WTC11 (cell line): ENCODE data around the gene TUBD1. TPM values are rescaled to one million over a fixed set of nuclear protein-coding genes. Genes with fewer than 3 reads are reported as not detected.

Experiments used
- ATAC-seq: fragments of 200-7000 bp; cut with Tn5 transposase; 2 replicates; pipeline ENCODE4 v1.10.0; 2021; ENCODE audit warnings: mild to moderate bottlenecking, moderate library complexity
- CTCF ChIA-PET: fragments of 300-600 bp; sonication (Branson Sonifier 250); formaldehyde crosslinking; loops from one replicate; lab custom pipeline; 2021; ENCODE audit warnings: antibody characterized with exemption; lab: Charles Lee
- POLR2A ChIA-PET: fragments of 350-600 bp; sonication (Branson Sonifier 250); formaldehyde crosslinking; loops from one replicate; lab custom pipeline; 2021; ENCODE audit warnings: antibody characterized with exemption; lab: Charles Lee
- DNase-seq: peaks from one replicate; pipeline ENCODE4 v3.0.0; 2021; ENCODE audit warnings: low spot score
- H3K27ac Mint-ChIP-seq: 2 replicates; pipeline ENCODE4 v1.8.0; 2021; ENCODE audit warnings: mixed read lengths
- H3K27me3 Mint-ChIP-seq: 2 replicates; pipeline ENCODE4 v1.8.0; 2021; ENCODE audit warnings: low read depth, mild to moderate bottlenecking, moderate library complexity, mixed read lengths
- H3K36me3 Mint-ChIP-seq: 2 replicates; pipeline ENCODE4 v1.8.0; 2021; ENCODE audit warnings: mixed read lengths
- H3K4me1 Mint-ChIP-seq: 2 replicates; pipeline ENCODE4 v1.8.0; 2022; ENCODE audit warnings: mixed read lengths
- H3K4me3 Mint-ChIP-seq: 2 replicates; pipeline ENCODE4 v1.8.0; 2021; ENCODE audit warnings: mild to moderate bottlenecking, moderate library complexity, mixed read lengths
- H3K9me3 Mint-ChIP-seq: 2 replicates; pipeline ENCODE4 v1.8.0; 2021; ENCODE audit warnings: mixed read lengths
- AFF4 ChIP-seq: sonication (generic); formaldehyde crosslinking; IDR thresholded peaks from 2 replicates; pipeline ENCODE4 v1.8.1; 2023; ENCODE audit warnings: mild to moderate bottlenecking, missing genetic modification reagents, borderline replicate concordance
- CBFB ChIP-seq: sonication (generic); formaldehyde crosslinking; IDR thresholded peaks from 2 replicates; pipeline ENCODE4 v1.8.1; 2022; ENCODE audit warnings: mild to moderate bottlenecking, low read depth, missing genetic modification reagents
- ESRRA ChIP-seq: sonication (generic); formaldehyde crosslinking; IDR thresholded peaks from 2 replicates; pipeline ENCODE4 v1.8.1; 2022; ENCODE audit warnings: mild to moderate bottlenecking, missing genetic modification reagents, borderline replicate concordance
- FOXK1 ChIP-seq: sonication (generic); formaldehyde crosslinking; IDR thresholded peaks from 2 replicates; pipeline ENCODE4 v1.8.0; 2022; ENCODE audit warnings: mild to moderate bottlenecking, moderate library complexity, missing genetic modification reagents
- FOXP1 ChIP-seq: sonication (generic); formaldehyde crosslinking; IDR thresholded peaks from 2 replicates; pipeline ENCODE4 v1.8.0; 2022; ENCODE audit warnings: missing genetic modification reagents, mild to moderate bottlenecking, moderate library complexity, borderline replicate concordance
- IRF1 ChIP-seq: sonication (generic); formaldehyde crosslinking; IDR thresholded peaks from 2 replicates; pipeline ENCODE4 v1.8.0; 2023; ENCODE audit warnings: missing genetic modification reagents
- JUN ChIP-seq: sonication (generic); formaldehyde crosslinking; IDR thresholded peaks from 2 replicates; pipeline ENCODE4 v1.8.0; 2023; ENCODE audit warnings: mild to moderate bottlenecking, missing genetic modification reagents
- MYBL2 ChIP-seq: sonication (generic); formaldehyde crosslinking; IDR thresholded peaks from 2 replicates; pipeline ENCODE4 v1.8.1; 2023; ENCODE audit warnings: mild to moderate bottlenecking, moderate library complexity, missing genetic modification reagents
- NR2C2 ChIP-seq: sonication (generic); formaldehyde crosslinking; IDR thresholded peaks from 2 replicates; pipeline ENCODE4 v1.8.0; 2022; ENCODE audit warnings: mild to moderate bottlenecking, missing genetic modification reagents
- TEAD1 ChIP-seq: sonication (generic); formaldehyde crosslinking; IDR thresholded peaks from 2 replicates; pipeline ENCODE4 v1.8.0; 2022; ENCODE audit warnings: mild to moderate bottlenecking, missing genetic modification reagents
- ZNF121 ChIP-seq: sonication (generic); formaldehyde crosslinking; IDR thresholded peaks from 2 replicates; pipeline ENCODE4 v1.8.0; 2023; ENCODE audit warnings: missing genetic modification reagents
- ZNF263 ChIP-seq: sonication (generic); formaldehyde crosslinking; IDR thresholded peaks from 2 replicates; pipeline ENCODE4 v1.8.1; 2022; ENCODE audit warnings: low read depth, mild to moderate bottlenecking, moderate library complexity, missing genetic modification reagents
- ZNF416 ChIP-seq: fragments of 250-450 bp; sonication (Bioruptor Pico); IDR thresholded peaks from 2 replicates; pipeline ENCODE4 v1.9.0; 2021; ENCODE audit warnings: mild to moderate bottlenecking, inconsistent platforms
- ZSCAN18 ChIP-seq: fragments of 250-450 bp; sonication (Bioruptor Pico); IDR thresholded peaks from 2 replicates; pipeline ENCODE4 v2.1.2; 2022; ENCODE audit warnings: mild to moderate bottlenecking, moderate library complexity
- total RNA-seq: library from RNA; stranded (reverse); gene quantifications from 3 replicates; pipeline ENCODE4 v1.2.3, GENCODE V29; 2021
- TF ChIP-seq, protein P1 (sequence below): sonication (generic); formaldehyde crosslinking; IDR thresholded peaks from 2 replicates; pipeline ENCODE4 v1.8.0; 2022; ENCODE audit warnings: mild to moderate bottlenecking, missing genetic modification reagents
- TF ChIP-seq, protein P2 (sequence below): sonication (generic); formaldehyde crosslinking; IDR thresholded peaks from 2 replicates; pipeline ENCODE4 v1.8.1; 2022; ENCODE audit warnings: mild to moderate bottlenecking, missing genetic modification reagents, moderate library complexity, borderline replicate concordance
- TF ChIP-seq, protein P3 (sequence below): sonication (generic); formaldehyde crosslinking; IDR thresholded peaks from 2 replicates; pipeline ENCODE4 v1.8.0; 2023; ENCODE audit warnings: mild to moderate bottlenecking, missing genetic modification reagents
- TF ChIP-seq, protein P4 (sequence below): sonication (generic); formaldehyde crosslinking; IDR thresholded peaks from 2 replicates; pipeline ENCODE4 v1.8.0; 2022; ENCODE audit warnings: mild to moderate bottlenecking, missing genetic modification reagents

TUBD1 gene
- total RNA-seq, 1 experiment from 2014 or later = 12.0 TPM

GRCh38 chr17:59903455-59903854, 10.7 kb upstream of the TUBD1 start:
- Mint-ChIP-seq H3K4me1 (no peaks in the 10 kb centered on the region), H3K27me3 (no peaks in the 10 kb centered on the region), H3K36me3 (no peaks in the 10 kb centered on the region), H3K9me3 (no peaks in the 10 kb centered on the region), H3K4me3 (no peak overlapping the region), H3K27ac (no peak overlapping the region)
- POLR2A ChIA-PET = no interaction called here
- no peak for ATAC-seq
- no peak for DNase-seq
- CTCF ChIA-PET = interaction anchor here (1.4 kb wide), 1 partner anchor 11 kb away, joined by 7 read pairs; no protein-coding TSS in a partner anchor
- no peak for TF ChIP-seq FOXP1 (CRISPR knock-in tag)
- TF ChIP-seq, protein P1, sequence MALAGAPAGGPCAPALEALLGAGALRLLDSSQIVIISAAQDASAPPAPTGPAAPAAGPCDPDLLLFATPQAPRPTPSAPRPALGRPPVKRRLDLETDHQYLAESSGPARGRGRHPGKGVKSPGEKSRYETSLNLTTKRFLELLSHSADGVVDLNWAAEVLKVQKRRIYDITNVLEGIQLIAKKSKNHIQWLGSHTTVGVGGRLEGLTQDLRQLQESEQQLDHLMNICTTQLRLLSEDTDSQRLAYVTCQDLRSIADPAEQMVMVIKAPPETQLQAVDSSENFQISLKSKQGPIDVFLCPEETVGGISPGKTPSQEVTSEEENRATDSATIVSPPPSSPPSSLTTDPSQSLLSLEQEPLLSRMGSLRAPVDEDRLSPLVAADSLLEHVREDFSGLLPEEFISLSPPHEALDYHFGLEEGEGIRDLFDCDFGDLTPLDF = no peak
- TF ChIP-seq, protein P2, sequence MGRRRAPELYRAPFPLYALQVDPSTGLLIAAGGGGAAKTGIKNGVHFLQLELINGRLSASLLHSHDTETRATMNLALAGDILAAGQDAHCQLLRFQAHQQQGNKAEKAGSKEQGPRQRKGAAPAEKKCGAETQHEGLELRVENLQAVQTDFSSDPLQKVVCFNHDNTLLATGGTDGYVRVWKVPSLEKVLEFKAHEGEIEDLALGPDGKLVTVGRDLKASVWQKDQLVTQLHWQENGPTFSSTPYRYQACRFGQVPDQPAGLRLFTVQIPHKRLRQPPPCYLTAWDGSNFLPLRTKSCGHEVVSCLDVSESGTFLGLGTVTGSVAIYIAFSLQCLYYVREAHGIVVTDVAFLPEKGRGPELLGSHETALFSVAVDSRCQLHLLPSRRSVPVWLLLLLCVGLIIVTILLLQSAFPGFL = no peak
- TF ChIP-seq, protein P3, sequence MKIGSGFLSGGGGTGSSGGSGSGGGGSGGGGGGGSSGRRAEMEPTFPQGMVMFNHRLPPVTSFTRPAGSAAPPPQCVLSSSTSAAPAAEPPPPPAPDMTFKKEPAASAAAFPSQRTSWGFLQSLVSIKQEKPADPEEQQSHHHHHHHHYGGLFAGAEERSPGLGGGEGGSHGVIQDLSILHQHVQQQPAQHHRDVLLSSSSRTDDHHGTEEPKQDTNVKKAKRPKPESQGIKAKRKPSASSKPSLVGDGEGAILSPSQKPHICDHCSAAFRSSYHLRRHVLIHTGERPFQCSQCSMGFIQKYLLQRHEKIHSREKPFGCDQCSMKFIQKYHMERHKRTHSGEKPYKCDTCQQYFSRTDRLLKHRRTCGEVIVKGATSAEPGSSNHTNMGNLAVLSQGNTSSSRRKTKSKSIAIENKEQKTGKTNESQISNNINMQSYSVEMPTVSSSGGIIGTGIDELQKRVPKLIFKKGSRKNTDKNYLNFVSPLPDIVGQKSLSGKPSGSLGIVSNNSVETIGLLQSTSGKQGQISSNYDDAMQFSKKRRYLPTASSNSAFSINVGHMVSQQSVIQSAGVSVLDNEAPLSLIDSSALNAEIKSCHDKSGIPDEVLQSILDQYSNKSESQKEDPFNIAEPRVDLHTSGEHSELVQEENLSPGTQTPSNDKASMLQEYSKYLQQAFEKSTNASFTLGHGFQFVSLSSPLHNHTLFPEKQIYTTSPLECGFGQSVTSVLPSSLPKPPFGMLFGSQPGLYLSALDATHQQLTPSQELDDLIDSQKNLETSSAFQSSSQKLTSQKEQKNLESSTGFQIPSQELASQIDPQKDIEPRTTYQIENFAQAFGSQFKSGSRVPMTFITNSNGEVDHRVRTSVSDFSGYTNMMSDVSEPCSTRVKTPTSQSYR (CRISPR knock-in tag) = no peak
- no peak for TF ChIP-seq ZNF416
- no peak for TF ChIP-seq NR2C2 (CRISPR knock-in tag)

DNA sequence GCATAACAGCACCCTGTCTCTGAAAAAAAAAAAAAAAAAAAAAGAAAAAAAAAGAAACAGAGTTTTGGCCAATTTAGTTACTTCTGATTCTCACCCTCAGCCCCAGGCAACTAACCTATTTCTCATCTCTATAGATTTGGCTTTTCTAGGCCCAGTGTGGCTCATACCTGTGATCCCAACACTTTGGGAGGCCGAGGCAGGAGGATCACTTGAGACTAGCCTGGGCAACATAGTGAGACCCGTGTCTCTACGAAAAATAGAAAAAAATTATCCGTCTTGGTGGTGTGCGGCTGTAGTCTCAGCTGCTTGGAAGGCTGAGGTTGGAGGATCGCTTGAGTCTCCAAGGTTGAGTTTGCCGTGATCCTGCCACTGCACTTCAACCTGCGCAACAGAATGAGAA, 8.9 kb upstream of the TUBD1 start:
- no peak for ATAC-seq
- TF ChIP-seq IRF1 (CRISPR knock-in tag) (no peak), ESRRA (CRISPR knock-in tag) (no peak), ZNF121 (CRISPR knock-in tag) (0 out of 2 replicates have a peak, but pooled peaks have one; percentile 38), ZNF263 (CRISPR knock-in tag) (no peak), JUN (CRISPR knock-in tag) (no peak)
- TF ChIP-seq, all 79 proteins: peak for 1
- Mint-ChIP-seq H3K36me3 (no peaks in the 10 kb centered on the region), H3K27ac (no peak overlapping the region), H3K4me3 (no peak overlapping the region), H3K9me3 (no peaks in the 10 kb centered on the region), H3K4me1 (no peaks in the 10 kb centered on the region), H3K27me3 (no peaks in the 10 kb centered on the region)
- CTCF ChIA-PET = no interaction called here
- DNase-seq = no peak
- POLR2A ChIA-PET = interaction anchor here (0.6 kb wide), 1 partner anchor 9 kb away, joined by 3 read pairs; the partner anchor contains the start of gene TUBD1

DNA sequence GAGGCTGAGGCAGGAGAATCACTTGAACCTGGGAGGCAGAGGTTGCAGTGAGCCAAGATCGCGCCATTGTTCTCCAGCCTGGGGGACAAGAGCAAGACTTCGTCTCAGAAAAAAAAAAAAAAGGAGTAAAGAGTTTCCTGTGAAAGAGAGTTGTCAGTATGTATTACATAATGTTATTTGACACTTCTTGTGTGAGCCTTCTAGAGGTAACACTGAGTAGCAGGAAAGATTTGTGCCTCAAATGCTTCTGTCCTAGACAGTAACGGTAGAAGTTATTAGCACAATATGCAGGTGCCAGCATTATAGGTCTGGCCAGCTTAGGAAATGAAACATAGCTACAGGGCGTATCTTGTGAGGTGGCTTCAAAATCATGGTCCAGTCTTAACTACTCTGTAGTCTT, 6.4 kb upstream of the TUBD1 start:
- ATAC-seq = peak; percentile 71
- Mint-ChIP-seq H3K36me3 (no peaks in the 10 kb centered on the region), H3K9me3 (no peaks in the 10 kb centered on the region), H3K4me3 (no peak overlapping the region), H3K27me3 (no peaks in the 10 kb centered on the region), H3K27ac (no peak overlapping the region), H3K4me1 (peaks cover 4% of the 10 kb centered on the region)
- ChIA-PET CTCF (interaction anchor here (0.7 to 1.6 kb wide), 4 partner anchors 15 to 147 kb away, joined by 3 to 5 read pairs (median 3); no protein-coding TSS in a partner anchor), POLR2A (no interaction called here)
- DNase-seq = no peak
- TF ChIP-seq ZNF263 (CRISPR knock-in tag) = no peak
- no peak for TF ChIP-seq MYBL2 (CRISPR knock-in tag)
- no peak for TF ChIP-seq FOXP1 (CRISPR knock-in tag)
- no peak for TF ChIP-seq CBFB
- TF ChIP-seq FOXK1 (CRISPR knock-in tag) = no peak
- TF ChIP-seq, protein P2 = no peak
- TF ChIP-seq ZSCAN18 (CRISPR knock-in tag) = no peak
- TF ChIP-seq AFF4 = no peak
- TF ChIP-seq, protein P4, sequence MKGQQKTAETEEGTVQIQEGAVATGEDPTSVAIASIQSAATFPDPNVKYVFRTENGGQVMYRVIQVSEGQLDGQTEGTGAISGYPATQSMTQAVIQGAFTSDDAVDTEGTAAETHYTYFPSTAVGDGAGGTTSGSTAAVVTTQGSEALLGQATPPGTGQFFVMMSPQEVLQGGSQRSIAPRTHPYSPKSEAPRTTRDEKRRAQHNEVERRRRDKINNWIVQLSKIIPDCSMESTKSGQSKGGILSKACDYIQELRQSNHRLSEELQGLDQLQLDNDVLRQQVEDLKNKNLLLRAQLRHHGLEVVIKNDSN (CRISPR knock-in tag) = no peak
- no peak for TF ChIP-seq TEAD1 (CRISPR knock-in tag)
